Endometrium (tissue), 2 donors: ENCODE data around the gene KSR2.
"Not testable (repeated sequence)": the region's sequence is repeated elsewhere in the genome, so short reads cannot be mapped to it uniquely, and the experiment has no call there.

Experiments used
- FAIRE-seq: peaks from 2 replicates; lab custom pipeline; 2012; peaks lifted over from hg19 to GRCh38; lab: Jason Lieb, UNC
- donor health status: control.
- donor health status: control.

The KSR2 gene

DNA sequence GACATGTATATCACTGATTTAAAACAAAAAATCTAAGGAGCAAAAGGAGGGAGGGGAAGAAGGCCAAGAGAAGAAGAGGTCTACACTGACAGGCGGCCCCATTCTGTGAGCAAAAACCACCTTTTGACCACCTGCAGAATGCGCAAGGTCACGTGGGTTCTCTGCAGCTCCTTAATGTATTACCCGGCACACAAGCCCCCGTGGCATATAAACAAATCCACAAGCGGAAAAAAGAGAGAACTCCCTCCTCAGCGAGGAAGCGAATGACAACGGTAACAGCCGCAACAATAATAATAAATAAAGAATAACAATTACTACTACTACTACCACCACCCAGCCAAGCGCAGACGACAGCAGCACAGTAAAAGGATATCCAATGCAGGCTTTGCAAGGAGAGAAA is 1.3 kb downstream of the KSR2 start:
- no peak for FAIRE-seq

DNA sequence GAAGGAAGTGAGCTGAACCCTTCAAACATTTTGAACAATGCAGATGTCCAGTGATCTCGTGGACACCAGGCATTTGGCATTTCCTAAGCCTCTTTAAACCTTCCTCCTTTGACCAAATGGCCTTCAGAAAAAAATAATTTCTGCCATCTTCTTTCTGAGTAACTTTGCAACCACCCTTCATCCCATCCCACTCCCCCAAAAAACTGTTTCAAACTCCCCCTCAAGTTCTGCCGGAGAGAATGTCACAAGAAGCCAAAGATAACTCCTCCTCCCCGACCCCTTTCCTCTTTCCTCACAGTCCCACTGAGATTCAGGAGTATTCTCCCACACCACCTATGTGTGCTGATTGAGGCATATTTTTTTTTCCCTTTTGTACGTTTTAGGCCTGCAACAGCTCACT is 1.7 kb downstream of the KSR2 start:
- no peak for FAIRE-seq

DNA sequence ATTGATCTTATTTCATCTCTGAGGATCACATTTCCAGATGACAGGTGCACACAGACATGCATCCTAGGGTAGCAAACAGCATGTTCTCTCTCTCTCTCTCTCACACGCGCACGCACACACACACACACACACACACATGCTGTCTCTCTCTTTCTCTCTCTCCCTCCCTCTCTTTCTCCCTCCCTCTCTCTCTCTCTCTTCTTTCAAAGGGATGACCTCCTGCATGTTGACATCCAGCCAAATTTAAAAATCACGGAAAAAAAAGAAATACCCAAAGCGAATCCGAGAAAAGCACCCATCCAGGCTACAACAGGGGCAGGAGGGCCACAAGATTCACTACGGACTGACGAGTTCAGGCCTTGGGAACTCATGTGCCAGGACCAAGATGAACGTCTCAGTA is 2.3 kb downstream of the KSR2 start:
- FAIRE-seq, result no peak

DNA sequence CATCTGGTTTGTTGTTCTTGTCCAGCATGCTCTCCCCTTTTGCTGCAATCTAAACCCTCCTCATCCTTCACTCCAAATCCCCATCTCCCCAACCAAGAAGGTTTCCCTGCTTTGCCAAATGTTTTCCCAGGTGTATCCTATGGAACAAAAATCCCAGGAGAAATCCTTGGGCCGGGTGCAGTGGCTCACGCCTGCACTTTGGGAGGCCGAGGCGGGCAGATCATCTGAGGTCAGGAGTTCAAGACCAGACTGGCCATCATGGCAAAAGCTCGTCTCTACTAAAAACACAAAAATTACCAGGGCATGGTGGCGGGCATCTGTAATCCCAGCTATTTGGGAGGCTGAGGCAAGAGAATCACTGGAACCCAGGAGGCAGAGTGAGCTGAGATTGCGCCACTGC is 5.0 kb downstream of the KSR2 start:
- no peak for FAIRE-seq

DNA sequence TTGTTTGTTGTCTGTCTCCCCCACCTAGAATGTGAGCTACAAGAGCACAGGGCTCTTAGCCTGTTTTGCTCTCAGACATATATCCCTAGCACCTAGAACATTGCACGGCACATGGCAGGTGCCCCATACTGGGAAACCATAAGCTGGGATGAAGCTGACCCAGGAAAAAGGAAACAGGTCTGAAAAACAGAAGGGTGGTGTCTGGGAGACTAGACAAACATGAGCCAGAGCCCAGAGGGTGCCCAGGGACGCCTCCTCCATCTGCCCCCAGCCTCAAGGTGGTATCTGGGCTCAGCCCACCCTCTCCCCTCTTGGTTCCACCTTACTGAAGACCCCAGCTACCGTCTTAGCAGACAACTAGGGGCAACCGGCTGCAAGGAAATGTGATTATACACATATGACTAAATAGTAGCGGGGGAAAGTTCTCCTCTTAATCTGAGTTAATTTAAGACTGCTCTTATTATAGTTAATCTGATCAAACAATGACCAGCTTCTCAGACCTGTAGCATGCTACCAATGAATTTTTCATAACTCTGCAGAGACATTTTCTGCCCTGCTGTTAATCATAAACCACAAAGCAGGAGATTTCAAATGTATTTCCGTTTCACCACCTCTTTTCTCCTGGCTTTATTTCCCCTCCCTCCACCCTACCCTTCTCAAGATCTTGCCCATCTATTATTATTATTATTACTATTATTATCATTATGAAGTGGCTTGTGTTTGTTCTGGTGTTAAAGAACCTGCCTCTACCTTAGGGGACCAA is 31.9 kb downstream of the KSR2 start:
- no peak for FAIRE-seq

DNA sequence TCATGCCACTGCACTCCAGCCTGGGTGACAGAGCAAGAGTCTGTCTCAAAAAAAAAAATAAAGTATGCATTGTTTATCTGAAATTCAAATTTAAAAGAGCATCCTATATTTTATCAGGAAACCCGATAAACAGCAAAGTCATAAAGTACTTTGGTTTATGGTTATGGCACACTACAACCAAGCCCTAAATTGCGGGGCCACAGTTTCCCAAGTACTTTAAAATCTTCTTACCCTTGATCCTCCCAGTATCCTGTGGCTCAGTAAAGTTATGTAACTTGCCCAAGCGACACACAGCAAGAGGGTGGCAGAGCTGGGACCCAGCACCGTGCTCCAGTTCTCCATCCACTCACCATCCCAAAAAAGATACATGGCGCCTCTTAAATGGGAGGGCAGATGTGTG is 35.2 kb downstream of the KSR2 start:
- FAIRE-seq, result no peak

DNA sequence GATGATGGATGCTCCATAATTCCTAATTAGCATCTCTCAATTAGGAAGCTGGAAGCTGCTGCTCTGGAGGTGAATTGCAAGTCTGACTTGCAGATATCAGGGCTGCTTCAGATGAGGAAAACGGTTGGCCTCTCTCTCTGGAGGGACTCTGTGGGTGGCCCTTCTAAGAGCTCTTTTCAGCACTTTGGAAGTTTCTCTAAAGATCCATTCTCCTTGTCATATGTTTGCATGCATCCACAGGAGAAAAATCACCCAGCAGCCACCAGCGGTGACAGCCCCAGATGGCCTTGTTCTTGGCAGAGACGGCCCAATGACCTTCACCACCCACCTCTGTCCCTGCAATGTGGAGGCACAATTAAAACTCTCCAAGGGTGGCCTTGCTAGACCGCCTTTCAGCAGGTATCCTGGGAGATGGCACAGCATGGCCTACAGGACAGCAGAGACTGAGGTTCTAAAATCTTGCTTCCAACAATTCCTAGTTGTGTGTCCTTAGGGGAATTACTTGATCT is 42.3 kb downstream of the KSR2 start:
- FAIRE-seq, result no peak

DNA sequence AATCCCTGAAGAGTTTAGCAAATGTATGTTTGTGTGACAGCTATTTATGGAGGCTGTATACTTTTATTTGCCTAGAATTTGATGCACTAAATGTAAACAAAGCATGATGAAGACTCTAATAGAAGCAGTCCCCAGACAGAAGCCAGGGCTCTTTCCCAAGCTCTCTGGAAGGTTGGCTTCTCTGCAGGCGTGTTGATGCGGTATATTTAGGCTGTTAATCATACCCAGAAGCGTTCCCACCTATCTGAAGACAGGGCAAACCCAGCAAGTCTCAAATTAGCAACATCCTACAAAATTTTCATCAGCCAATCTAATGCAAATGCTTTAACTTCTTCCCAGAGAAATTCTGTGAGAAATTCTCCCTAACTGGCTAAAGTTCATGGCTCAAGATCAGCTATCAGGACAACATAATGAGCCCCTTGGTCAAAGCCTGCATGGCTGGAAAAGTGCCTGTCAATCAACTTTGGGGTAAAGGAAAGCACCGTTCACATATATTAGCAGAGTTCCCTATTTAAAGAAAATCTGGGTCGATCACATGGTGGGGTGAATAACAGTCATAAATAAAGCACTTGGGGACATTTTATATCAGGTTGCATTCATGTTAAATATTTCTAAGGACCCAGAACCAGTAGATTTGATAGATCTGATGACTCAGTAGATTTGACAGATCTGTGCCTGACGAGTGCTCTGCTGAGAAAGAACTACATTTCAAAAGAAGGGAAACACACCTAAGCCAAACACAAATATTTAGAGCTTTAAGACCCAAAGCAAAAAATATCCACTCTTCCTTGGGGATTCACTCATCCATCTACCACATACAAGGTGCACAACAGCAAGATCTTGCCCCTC is 46.6 kb downstream of the KSR2 start:
- FAIRE-seq, result no peak

DNA sequence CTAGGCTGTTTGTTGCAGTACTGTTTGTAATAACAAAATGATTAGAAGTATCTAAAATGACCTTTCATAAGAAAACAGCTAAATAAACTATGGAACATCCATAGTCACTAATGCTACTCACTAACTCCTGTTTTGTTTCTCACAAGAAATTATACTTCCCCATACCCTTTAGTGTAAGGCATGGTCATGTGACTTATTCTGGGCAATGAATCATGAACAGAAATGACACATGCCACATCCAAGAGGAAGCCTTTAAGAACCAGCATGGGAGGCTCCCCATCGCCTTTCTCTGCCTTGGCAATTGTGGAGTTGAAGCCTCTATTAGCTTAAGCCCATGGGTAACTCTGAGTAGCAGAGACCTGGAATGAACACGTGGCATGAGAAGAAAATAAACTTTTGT is 49.3 kb downstream of the KSR2 start:
- FAIRE-seq, result no peak

DNA sequence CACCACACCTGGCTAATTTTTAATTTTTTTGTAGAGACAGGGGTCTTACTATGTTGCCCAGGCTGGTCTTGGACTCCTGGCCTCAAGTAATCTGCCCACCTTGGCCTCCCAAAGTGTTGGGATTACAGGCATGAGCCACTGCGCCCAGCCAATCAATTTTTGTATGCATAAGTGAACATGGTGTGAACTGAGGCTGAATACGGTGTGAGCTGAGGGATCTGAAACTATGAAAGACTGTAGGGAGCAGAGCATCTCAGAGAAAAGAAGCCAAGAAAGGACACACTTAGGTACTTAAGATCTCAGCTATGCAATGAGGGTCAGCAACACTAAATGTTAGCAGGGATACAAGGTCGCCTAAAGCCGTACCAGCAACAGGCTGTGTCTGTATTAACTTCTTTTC is 54.1 kb downstream of the KSR2 start:
- FAIRE-seq, result no peak

DNA sequence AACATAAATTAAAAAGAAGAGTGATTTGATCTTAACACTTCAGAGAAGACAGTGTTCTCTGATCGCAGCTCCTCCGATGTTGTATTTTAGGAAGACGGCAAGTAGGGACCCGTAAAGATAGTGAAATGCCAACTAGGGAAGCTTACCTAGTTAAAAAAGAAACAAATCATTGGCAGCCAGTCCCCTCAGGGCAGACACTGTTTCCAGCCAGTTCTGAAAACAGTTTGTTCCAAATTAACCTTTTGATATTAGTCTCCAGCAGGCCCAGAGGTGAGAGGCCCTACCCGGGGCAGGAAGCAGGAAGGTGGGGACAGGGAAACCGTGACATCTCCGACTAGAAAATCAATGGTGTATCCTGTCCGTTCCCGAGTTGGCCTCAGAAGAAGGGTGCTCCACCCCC is 56.0 kb downstream of the KSR2 start:
- no peak for FAIRE-seq

DNA sequence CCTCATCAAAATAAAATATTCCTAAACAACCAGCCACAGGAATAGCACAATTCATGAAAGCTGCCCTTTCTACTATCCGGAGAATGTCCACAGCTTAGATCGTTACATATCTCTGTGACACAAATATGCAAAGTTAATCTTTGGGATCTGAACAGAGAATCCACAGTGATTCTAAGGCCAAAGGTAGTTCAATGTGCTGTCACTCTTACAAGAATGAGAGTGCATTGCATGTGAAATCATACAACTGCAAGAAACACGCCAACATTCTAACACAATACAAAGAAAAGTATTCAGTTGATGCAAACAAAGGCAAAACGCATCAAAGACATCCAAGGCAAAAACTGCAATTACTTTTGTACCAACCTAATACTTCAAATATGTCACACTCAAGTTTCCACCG is 60.4 kb downstream of the KSR2 start:
- FAIRE-seq, result no peak

DNA sequence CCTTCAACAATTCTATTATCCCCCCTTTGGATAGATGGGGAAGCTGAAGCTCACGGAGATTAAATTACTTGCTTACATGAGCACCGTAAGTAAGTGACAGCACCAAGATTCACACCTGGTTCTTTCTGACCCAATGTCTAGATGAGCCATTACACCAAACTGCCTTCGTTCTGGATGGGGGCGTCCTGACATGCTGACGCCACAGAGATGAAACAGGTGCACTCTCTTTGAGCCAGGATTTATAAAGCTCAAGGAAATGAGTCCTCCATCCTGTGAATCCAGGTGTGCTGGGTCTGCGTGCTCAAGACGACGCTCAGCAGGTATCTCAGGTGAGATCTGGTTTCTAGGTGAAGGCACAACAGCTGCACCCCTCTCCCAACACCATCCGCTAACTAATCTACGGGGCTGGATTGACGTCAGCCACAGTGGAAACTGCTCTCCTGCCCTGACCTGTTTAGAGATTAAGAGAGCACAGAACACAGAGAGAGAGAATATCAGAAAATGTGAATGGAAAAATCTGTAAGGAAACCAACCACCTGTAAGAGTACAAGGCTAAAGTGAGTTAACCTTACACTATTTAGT is 61.6 kb downstream of the KSR2 start:
- no peak for FAIRE-seq

DNA sequence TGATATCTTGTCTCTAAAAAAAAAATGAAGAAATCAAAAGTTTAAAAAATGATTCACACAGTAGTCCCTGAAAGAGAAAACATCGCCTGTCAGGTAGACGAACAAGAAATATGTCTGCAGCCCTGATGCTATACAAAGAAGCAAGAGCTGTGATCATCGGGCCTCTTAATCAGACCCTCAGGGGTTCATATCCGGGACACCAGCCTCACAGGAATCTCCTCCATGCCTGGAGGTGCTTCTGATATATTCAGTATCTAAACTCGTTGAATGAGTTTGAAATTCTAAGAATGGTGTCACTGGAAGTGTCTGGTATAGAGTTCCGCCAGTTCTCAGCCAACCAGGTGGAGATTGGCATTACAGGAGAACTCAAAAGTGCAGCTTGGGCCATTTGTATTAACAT is 64.7 kb downstream of the KSR2 start:
- FAIRE-seq, result no peak

DNA sequence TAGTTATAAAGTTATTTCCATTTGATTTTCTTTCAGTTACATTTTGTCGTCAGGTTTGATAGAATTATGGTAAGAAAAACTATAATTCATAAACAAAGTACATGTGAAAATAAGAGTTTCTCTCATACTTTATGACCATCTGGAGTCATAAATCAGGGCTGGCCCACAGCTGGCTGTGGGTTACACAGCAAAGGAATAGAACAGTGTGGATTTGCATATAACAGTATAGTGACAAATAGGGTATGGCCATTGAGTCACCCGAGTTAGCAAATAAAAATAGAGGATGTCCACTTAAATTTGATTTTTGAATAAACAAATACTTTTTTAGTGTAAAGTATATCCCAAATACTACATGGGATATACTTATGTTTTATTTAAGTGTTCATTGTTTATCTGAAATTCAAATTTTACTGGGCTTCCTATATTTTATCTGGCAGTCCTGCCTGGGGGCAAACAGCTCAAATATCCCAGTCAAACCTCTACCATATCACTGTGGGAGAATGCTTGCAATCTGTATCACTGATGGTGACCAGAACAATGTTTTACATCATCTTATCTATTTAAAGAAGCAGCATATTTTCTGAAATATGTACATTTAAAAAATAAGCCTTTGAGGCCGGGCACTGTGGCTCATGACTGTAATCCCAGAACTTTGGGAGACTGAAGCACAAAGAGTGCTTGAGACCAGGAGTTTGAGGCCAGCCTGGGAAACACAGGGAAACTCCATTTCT is 65.5 kb downstream of the KSR2 start:
- FAIRE-seq, result no peak

DNA sequence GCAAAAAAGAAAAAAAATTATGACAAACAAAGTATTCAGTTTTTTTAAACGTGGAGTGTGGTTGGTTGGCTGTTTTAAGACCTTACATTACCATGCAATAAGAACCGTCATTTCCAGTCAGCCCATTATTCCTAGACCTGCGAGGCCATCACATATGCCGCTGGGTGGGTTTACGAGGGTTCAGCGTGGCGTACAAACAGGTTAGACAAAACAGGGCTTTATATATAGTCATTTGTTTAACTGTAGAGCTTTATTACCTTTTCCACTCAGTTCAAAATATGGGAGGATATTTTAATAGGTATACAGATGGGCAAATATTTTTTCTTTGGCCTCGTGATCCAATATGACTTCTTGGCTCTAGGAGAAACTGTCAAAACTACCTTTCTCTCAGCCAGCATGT is 67.2 kb downstream of the KSR2 start:
- no peak for FAIRE-seq

DNA sequence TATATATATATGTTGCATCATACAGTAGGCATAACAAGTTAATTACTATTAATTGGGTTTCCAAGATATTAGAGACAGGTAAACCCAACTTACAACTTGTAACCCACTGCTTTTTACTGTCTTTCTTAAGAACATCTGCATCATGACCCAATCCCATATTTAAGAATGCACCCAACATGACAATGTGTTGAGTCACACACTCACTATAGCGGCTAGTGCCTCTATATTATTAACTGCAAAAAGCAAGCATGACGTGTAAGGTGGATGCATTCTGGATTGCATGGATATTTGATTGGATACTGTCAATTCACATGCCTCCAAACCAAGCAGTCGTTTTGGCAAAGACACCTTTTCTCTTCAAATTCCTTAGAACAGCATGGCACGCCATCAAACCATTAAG is 68.2 kb downstream of the KSR2 start:
- FAIRE-seq, result no peak

DNA sequence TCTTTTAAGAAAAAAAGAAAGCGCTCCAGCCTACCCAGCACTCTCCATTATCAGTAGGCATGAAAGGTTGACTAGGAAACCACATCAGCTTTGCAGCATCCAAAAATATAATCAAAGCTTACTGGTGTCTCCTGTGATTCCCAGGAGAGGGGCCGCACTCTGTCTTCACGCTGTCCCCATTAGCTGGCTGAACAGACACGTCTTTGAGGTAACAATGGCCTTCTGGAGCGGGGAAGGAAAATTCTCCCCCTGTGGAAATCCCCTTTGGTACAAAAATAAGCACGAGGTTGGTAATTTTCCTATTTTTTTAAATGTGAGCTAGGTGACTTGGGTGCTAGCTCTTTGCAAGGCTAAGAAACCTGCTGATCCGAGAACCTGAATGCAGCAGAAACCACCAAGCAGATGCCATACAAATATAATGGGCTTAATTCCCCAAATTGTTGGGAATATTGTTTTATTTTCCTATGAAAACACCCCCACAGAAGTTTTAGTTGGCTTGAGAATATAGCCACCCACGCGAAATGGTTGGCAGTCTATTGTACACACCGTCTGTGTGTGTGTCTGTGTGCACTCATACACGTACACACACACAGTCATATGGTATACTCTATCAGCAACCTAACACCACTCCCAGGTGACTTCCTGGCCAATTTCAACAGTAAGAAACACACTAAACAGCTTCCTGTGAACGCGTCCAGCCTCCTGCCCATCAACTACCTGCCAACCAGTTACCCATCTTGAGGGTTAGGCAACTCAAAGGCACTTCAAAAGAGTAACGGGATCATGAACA is 71.2 kb downstream of the KSR2 start:
- no peak for FAIRE-seq

DNA sequence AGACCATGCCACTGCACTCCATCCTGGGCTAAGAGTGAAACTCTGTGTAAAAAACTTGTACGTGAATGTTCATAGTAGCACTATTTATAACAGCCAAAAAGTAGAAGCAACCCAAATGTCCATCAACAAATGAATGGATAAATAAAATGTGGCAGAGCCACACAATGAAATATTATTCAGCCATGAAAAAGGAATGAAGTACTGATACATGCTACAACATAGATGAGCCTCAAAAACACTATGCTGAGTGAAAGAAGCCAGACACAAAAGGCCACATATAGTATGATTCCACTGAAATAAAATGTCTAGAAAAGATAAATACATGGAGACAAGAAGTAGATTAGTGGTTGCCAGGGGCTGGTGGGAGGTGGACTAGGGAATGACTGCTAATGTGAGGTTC is 72.8 kb downstream of the KSR2 start:
- no peak for FAIRE-seq

DNA sequence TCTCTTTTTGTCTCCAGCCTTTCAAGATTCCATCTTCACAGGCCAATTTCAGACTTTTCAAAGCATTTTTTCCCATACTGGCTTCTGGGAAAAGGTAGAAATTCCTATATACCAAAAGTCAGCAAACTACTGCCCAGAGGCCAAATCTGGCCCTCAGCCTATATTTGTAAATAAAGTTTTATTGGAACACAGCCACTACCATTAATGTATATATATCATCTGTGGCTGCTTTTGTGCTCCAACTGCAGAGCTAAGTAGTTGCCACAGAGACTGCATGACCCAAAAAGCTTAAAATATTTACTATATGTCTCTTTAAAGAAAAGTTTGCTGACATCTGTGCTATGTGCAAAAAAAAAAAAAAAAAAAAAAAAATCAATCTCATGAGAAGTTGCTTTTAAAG is 76.3 kb downstream of the KSR2 start:
- FAIRE-seq, result no peak

DNA sequence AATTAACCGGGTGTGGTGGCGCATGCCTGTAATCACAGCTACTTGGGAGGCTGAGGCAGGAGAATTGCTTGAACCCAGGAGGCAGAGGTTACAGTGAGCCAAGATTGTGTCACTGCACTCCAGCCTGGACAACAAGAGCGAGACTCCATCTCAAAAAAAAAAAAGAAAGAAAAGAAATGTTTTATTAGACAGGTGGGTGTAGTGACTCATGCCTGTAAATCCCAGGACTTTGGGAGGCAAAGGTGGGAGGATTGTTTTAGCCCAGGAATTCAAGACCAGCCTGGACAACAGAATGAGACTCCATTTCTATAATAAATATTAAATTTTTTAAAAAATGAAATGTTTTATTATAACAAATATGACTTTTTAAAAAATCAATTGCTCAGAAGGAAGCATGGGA is 77.5 kb downstream of the KSR2 start:
- not testable (repeated sequence) for FAIRE-seq

DNA sequence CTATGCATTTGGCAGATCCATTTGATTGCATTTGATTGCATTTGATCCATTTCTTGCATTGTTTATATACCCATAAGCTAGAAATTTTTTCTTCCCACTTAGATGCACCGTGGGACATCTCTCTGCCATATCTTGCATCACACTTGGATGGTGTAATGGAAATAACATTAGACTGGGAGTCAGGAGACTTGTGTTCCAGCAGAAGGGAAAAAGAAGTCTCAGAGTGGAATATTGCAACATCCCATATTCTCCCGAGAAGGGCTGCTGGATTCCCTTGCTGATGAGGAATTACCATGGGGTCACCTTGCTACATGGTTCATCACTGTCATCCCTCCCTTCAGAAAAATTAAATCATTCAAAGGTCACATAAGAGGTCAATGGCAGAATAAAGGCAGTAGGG is 78.1 kb downstream of the KSR2 start:
- no peak for FAIRE-seq
